Measurements from ENCODE around the gene APOA1.
A peak's percentile ranks its signal among the peaks of the same experiment; 100 is the strongest.
"Not testable (repeated sequence)": the region's sequence is repeated elsewhere in the genome, so short reads cannot be mapped to it uniquely, and the experiment has no call there.

Gene APOA1

DNA sequence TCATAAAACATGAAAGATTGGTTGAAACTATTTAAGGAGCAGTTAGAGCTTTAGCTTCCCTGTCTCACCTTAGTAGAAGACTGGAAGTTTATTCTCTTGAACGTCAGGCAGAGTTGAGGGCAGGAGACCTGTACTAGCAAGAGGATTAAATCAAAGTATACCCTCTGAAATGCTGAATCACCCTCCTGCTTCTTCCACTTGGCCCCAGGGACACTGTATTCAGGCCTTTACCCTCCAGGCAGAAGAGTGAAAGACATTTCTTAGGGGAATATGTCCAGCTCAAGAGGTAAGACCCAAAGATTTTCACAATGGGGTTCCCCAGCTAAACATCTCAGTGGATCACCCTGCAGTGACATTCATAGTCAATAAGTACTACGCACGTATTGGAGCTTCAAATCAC is 26.2 kb downstream of the APOA1 start:
- DNase-seq: no peak

DNA sequence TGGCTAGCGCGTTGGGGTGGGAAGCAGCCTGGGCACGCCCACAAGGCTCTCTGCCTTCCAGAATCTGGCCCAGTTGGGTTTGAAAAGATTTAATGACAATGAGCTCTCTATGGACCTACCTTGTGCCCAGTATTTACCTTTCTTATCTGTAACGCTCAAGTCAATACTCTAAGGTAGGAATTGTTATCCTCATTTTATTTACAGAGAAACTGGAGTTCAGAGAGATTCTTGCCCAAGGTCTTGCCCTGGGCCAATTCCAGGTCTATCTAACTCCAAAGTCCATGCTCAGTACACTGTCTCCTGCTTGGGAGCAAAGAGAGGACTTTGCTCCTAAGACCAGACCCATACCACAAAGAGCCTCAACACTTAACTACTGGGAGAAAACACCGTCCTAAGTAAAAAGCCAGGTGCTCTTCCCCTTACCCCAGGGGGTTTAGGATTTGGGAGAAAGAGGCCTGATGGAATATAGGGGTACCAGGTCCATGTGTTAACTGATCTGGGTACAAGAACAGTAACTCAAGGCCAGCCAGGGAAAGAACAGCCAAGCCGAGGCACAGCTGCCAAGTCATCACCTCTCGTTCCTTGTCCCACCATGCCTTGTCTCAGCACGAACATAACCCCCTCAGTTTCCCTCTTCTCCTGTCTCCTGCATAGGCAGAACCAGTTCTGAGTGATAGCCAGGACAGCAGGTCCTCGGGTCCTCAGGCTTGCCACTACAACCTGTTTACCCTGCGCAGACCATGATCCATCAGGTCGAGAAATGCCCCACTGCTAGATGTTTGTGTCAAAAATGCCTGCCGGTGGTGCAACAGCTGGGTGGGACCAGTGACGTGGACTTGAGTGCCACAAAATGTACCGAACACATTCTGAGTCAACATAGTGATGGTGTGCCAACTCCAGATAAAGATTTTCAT is 28.9 kb downstream of the APOA1 start:
- DNase-seq: no peak

DNA sequence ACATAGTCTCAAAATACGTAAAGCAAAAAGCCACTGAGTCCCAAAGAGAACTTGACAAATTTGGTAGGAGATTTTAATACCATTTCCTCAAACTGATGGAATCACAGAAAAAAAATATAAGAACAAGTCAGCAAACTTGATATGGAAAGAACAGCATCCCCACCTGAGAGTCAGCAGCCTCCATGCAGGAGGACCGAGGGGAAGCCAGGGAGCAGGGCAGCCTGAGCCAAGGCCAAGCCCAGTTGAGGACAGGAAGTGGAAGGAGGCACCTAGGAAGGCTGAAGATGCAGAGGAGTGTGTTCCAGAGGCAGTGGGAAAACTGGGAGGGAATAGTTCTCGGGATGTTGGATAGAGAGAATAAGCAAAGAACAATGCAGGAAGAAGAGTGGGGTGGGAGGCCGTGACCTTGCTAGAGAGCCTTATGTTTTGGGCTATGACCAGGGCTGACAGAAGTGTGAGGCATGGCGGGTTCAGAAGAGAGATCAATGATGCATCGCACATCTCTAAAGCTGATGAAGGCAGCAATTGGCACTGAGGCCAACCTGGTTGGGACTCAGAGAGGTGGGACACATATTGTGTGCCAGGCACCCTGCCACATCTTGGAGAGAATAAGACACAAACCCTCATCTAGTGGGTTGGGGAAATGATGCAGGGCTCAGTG is 29.7 kb downstream of the APOA1 start:
- no peak for DNase-seq

GRCh38 chr11:116804001-116804400 is 33.4 kb downstream of the APOA1 start:
- DNase-seq: no peak

DNA sequence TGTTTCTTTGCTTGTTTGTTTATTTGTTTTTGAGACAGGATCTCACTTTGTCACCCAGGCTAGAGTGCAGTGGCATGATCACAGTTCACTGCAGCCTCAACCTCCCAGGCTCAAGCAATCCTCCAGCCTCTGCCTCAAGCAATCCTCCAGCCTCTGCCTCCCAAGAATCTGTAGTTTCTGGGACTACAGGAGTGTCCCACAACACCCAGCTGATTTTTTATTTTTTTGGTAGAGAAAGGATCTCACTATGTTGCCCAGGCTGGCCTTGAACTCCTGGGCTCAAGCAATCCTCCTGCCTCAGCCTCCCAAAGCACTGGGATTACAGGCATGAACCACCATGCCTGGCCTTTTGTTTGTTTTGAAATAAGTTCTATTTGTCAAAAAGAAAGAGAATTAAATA is 35.8 kb downstream of the APOA1 start:
- DNase-seq: not testable (repeated sequence)

- DNase-seq: no peak
Measured at GRCh38 chr11:116800610-116801009, 36.8 kb downstream of the APOA1 start.

GRCh38 chr11:116798368-116798767 is 39.1 kb downstream of the APOA1 start:
- DNase-seq: no peak

DNA sequence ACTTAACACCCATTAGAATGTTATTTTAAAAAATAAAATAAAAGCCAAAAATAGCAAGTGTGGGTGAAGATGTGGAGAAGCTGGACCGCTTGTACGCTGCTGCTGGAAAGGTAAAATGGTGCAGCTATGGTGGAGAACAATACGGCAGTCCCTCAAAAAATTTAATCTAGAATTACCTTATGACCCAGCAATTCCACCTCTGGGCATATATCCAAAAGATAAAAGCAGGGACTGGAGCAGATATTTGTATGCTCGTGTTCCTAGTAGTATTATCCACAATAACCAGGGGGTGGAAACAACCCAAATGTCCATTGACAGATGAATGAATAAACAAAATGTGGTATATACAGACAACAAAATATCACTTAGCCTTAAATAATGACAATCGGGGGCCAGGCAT is 39.6 kb downstream of the APOA1 start:
- DNase-seq: no peak

DNA sequence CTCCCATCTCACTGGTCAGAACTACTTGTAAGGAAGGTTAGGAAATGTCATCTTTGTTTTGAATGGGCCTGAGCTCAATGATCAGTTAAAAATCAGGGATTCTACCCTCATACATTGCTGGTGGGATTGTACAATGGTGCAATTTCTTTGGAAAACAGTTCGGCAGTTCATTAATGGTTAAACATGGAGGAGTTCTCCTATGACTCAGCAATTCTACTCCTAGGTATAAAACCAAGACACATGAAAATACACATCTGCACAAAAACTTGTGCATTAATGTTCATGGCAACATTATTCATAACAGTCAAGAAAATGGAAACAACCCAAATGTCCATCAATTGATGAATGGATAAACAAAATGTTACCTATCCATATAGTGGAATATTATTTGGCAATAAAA is 40.9 kb downstream of the APOA1 start:
- DNase-seq: no peak

- no peak for DNase-seq
Measured at GRCh38 chr11:116794851-116795250, 42.6 kb downstream of the APOA1 start.

DNA sequence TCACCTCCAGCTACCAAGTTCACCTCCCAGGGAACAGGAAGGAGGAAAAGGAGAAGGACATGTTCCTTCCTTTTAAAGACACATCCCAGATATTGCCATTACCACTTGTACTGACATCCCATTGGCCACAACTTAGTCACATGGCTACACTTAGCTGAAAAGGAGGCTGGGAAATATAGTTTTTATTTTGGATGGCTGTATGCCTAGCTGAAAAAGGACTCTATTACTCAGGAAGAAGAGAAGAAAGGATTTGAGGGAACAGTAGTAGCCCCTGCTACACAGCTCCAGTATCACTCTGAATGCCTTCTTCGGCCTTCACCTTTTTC is 43.7 kb downstream of the APOA1 start:
- DNase-seq: no peak

- no peak for DNase-seq
Measured at GRCh38 chr11:116792869-116793771, 44.3 kb downstream of the APOA1 start.

GRCh38 chr11:116792144-116792868 is 45.1 kb downstream of the APOA1 start:
- DNase-seq: no peak

GRCh38 chr11:116791813-116792143 is 45.6 kb downstream of the APOA1 start, which contains the start of gene APOA5:
Gene APOA5 (minus strand): TSS chr11:116791879. CDS start chr11:116791860, 19 bp downstream.
- DNase-seq: no peak

- DNase-seq: peak; percentile 43
Measured at GRCh38 chr11:116791002-116791812, 46.2 kb downstream of the APOA1 start.

- DNase-seq: no peak
Measured at GRCh38 chr11:116790167-116791001, 47.0 kb downstream of the APOA1 start.

DNA sequence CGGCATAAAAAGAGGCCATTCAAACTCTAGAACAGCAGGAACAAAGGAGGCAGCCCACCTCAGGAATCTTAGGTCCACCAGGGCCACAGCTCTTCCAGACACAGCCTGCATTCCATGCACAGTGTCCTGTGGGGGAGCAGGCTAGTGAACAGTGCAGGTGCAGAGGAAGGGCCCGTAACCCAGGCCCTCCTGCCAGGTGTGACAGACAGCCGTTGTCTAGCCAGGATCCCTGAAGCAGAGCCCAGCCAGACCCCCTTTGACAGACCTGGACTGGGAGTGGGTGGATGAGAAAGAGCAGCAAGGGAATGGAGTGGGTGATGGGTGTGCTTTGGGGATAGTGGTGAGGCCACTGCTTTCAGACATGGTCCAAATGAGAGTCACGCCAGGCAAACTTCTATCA is 48.4 kb downstream of the APOA1 start:
- DNase-seq: no peak

DNA sequence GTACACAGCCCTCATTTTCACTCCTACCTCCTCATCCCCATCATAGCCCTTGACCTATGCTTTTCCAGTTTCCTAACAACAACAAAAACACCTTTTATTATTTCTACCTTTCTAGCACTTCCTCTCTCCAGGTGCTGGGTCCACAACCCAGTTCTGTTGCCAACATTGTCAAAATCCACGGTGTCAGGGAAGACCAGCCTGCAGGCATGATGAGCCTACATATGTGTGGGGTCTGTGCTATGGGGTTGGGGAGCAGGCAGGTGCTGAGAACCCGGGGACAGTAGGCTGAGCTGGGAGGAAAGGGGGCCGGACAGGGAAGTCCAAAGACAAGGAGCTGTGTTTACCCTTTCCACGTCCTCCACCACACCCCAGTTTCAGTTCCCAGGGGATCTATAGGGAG is 48.9 kb downstream of the APOA1 start:
- no peak for DNase-seq

DNA sequence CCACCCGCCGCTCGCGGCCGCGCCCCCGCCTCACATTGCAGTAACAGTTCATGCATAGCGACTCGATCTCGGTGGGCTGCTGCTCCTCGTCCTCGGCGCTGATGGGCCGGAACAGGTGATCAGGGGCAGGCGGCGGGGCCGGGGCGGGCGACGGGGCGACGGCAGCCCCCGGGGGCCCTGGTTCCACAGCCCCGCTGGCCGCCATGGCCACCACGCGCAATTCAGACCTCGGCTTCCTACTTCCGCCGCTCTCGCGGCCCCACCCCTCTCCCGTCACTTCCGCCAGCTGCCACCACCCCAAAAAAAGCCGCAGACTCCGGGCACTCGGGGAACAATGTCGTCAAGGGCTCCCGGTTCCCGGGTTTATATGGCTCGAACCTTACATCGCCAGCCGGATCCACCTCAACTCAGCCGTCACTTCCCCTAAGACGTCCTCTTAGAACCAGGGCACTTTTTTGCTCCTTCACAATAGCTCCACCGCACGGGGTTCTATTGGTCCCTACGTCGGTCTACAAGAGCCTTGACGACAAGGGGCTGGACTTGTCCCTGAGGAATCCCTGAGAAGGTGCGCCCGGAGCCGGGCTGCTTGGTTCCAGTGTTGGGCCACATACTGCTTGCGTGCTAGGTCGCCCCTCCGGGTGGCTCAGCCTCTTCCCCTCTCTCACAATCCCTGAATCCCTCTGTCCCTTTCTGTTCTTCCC is 49.5 kb downstream of the APOA1 start, which contains the start of gene ZPR1:
ZPR1 (minus strand) TSS at position 238 of the 701 bp plus-strand sequence; CDS start at position 205, 33 bp downstream.
- peak; percentile 55 for DNase-seq

- no peak for DNase-seq
Measured at GRCh38 chr11:116787436-116787785, 50.0 kb downstream of the APOA1 start.

Data from NK-92 treated with Interleukin-12 subunit alpha and Interleukin-12 subunit beta, amount 100 ng/mL, for 24 hours (cell line).